Panc1 (cell line): ENCODE data around the gene GALNT9. TPM values are rescaled to one million over a fixed set of nuclear protein-coding genes. Genes with fewer than 3 reads are reported as not detected.
A peak's percentile ranks its signal among the peaks of the same experiment; 100 is the strongest.

ENCODE experiments used
- ATAC-seq: fragments of 200-7000 bp; cut with Tn5 transposase; 2 replicates; pipeline ENCODE4 v1.9.1; 2020; ENCODE audit warnings: mild to moderate bottlenecking, moderate library complexity
- BruUV-seq: library from RNA; stranded (reverse); fragments of 400-500 nt; replicated peaks from 2 replicates; lab custom pipeline; 2021; lab: Mats Ljungman, UMichigan
- CTCF ChIA-PET: fragments of 300-600 bp; sonication (Branson Sonifier 250); formaldehyde crosslinking; loops from one replicate; lab custom pipeline; 2022; ENCODE audit warnings: antibody characterized with exemption; lab: Charles Lee
- POLR2A ChIA-PET: fragments of 300-600 bp; sonication (Branson Sonifier 250); formaldehyde crosslinking; loops from one replicate; lab custom pipeline; 2022; ENCODE audit warnings: antibody characterized with exemption; lab: Charles Lee
- DNase-seq: peaks from one replicate; pipeline ENCODE4 v3.0.0-alpha.2; 2010; ENCODE audit warnings: low read depth, low spot score
- H3K27ac ChIP-seq: 2 replicates; pipeline ENCODE4 v1.5.1; 2011; ENCODE audit warnings: mild to moderate bottlenecking, low read length, inconsistent platforms
- H3K27me3 ChIP-seq: fragments of 200-500 bp; sonication (Bioruptor generic); 2 replicates; pipeline ENCODE4 v1.6.0; 2014; ENCODE audit warnings: low read length, inconsistent platforms; ENCODE audit not compliant: control insufficient read depth, insufficient read depth
- H3K36me3 ChIP-seq: fragments of 200-500 bp; sonication (Bioruptor generic); 2 replicates; pipeline ENCODE4 v1.5.1; 2014; ENCODE audit warnings: inconsistent platforms, mild to moderate bottlenecking, low read length, moderate library complexity; ENCODE audit not compliant: control insufficient read depth, insufficient read depth
- H3K4me1 ChIP-seq: 2 replicates; pipeline ENCODE4 v1.5.1; 2011; ENCODE audit warnings: inconsistent platforms, mild to moderate bottlenecking, low read length, moderate library complexity; ENCODE audit not compliant: control insufficient read depth, insufficient read depth
- H3K4me3 ChIP-seq, 2 experiments: 2 replicates each; pipeline ENCODE4 v1.5.1; 2011 to 2012; ENCODE audit warnings: low read depth in 2 of 2, low read length in 2 of 2, mild to moderate bottlenecking in 2 of 2, inconsistent platforms in 1 of 2, moderate library complexity in 1 of 2
- H3K9me3 ChIP-seq: fragments of 200-500 bp; sonication (Bioruptor generic); 2 replicates; pipeline ENCODE4 v1.5.1; 2014; ENCODE audit warnings: low read depth, mild to moderate bottlenecking, inconsistent platforms, low read length, moderate library complexity; ENCODE audit not compliant: control insufficient read depth, insufficient read depth
- CTCF ChIP-seq: fragments of 450-650 bp; IDR thresholded peaks from 2 replicates; pipeline ENCODE4 v1.5.1; 2017; ENCODE audit warnings: mild to moderate bottlenecking
- POLR2AphosphoS5 ChIP-seq: IDR thresholded peaks from 2 replicates; pipeline ENCODE4 v1.6.1; 2012; ENCODE audit warnings: mild to moderate bottlenecking, low read depth, low read length, moderate library complexity
- REST ChIP-seq, 2 experiments: IDR thresholded peaks; 2 replicates each; pipeline ENCODE4 v1.6.1; 2011 to 2012; ENCODE audit warnings: low read depth in 2 of 2, control low read depth in 1 of 2, low read length in 1 of 2, mild to moderate bottlenecking in 1 of 2, moderate library complexity in 1 of 2; ENCODE audit not compliant: insufficient read depth in 1 of 2
- SIN3A ChIP-seq: IDR thresholded peaks from 2 replicates; pipeline ENCODE4 v1.6.1; 2012; ENCODE audit warnings: low read depth, mild to moderate bottlenecking, low read length, moderate library complexity, borderline replicate concordance; ENCODE audit not compliant: insufficient read depth
- TCF7L2 ChIP-seq: IDR thresholded peaks from 2 replicates; pipeline ENCODE4 v1.6.1; 2011; ENCODE audit warnings: mild to moderate bottlenecking, low read depth, low read length, inconsistent platforms
- in situ Hi-C: cut with HindIII; loops from 2 replicates; pipeline ENCODE4 v1.10.0; 2016; ENCODE audit warnings: low sequenced_read_pairs, low pct_unique_long_range_greater_than_20kb
- intact Hi-C: fragments of 100-400 bp; cut with micrococcal nuclease; formaldehyde crosslinking; loops from one replicate; pipeline ENCODE4 v1.10.0; 2022; ENCODE audit not compliant: unreplicated experiment
- total RNA-seq: library from RNA; stranded (reverse); gene quantifications from one replicate; pipeline ENCODE4 v1.2.1, GENCODE V29; 2021; ENCODE audit not compliant: unreplicated experiment

GALNT9 gene
- total RNA-seq, 1 experiment from 2014 or later: 0.33 TPM

- no TSS peak for BruUV-seq
- Histone ChIP-seq H3K4me3 (no peak overlapping the region), H3K36me3 (no peaks in the 10 kb centered on the region), H3K9me3 (no peaks in the 10 kb centered on the region), H3K27me3 (no peaks in the 10 kb centered on the region), H3K4me1 (peaks cover 7% of the 10 kb centered on the region), H3K27ac (no peak overlapping the region)
- in situ Hi-C loops: no loop called here
- TF ChIP-seq SIN3A (no peak), CTCF (no peak), REST (IDR thresholded peaks at IDR 0.05; ENCODE audit: insufficient read depth in 1 of 2, low read depth in 2 of 2, low read length in 1 of 2) (no peak), TCF7L2 (no peak), POLR2AphosphoS5 (no peak)
- no peak for DNase-seq
- intact Hi-C loops: no loop called here
- 0 out of 2 replicates have a peak, but pooled peaks have one; percentile 22 for ATAC-seq
- ChIA-PET POLR2A (no interaction called here), CTCF (no interaction called here)
These were observed 160.9 kb downstream of the GALNT9 start for GRCh38 chr12:132168311-132169031.

DNA sequence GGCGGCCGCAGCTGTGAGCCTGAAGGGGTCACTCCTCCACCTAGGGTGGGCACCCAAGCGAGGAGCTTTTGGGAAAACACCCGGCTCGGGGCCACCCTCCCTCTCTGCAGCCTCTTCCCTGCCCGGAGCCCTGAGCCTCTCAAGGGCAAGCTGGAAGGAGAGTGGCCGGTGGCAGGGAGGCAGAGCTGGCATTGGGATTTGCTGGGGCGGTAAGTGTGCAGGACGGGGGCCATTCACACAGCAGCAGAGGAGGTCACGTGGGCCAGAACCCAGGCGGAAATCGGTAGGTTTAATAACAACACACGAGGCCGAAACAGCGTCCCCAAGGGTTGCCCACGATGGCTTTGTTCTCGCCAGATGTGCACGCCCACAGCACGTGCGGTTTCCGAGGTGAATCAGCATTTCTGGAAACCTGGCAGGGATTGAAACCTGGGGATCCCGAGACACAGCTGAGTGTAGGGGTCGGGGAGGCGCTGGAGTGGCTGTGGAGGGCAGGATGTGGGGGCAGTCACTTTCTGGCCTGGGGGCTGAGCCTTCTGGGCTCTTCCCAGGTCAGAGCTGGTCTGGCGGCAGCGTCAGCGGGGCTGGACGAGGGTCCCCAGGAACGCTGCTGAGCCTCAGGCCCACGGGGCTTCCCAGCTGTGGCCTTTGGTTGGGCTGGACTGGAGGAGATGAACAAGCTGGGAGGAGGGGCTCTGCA is 161.6 kb downstream of the GALNT9 start:
- TF ChIP-seq TCF7L2 (no peak), CTCF (no peak), SIN3A (no peak), REST (IDR thresholded peaks at IDR 0.05; ENCODE audit: insufficient read depth in 1 of 2, low read depth in 2 of 2, low read length in 1 of 2) (no peak), POLR2AphosphoS5 (no peak)
- Histone ChIP-seq H3K36me3 (no peaks in the 10 kb centered on the region), H3K27me3 (no peaks in the 10 kb centered on the region), H3K4me3 (no peak overlapping the region), H3K27ac (no peak overlapping the region), H3K9me3 (no peaks in the 10 kb centered on the region), H3K4me1 (peaks cover 11% of the 10 kb centered on the region)
- no peak for ATAC-seq
- ChIA-PET CTCF (no interaction called here), POLR2A (no interaction called here)
- DNase-seq: no peak
- intact Hi-C loops: no loop called here
- in situ Hi-C loops: no loop called here
- BruUV-seq: no TSS peak
